ENCODE data around the gene PHIP. TPM values are rescaled to one million over a fixed set of nuclear protein-coding genes. Genes with fewer than 3 reads are reported as not detected.

Gene PHIP
- total RNA-seq, 1 donor from 2014 or later = 129 TPM

DNA sequence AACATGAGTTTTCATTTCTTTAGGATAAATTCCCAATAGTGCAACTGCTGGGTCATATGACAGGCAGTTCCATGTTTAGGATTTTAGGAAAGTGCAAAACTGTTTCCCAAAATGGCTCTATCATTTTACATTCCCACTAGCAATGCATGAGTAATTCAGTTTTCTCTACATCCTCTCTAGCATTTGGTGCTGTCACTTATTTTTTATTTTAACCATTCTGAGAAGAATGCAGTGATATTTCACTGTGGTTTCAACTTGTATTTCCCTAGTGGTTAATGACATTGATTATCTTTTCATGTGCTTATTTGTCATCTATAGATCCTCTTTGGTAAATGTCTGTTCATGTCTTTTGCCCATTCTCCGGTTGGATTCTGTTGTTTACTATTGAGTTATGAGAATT is 82.7 kb downstream of the PHIP start:
- Mint-ChIP-seq H3K27ac (no peak overlapping the region), H3K9me3 (peaks cover 19% of the 10 kb centered on the region), H3K4me1 (no peaks in the 10 kb centered on the region), H3K27me3 (ENCODE audit: insufficient read depth, low read depth) (peaks cover 3% of the 10 kb centered on the region), H3K4me3 (no peak overlapping the region), H3K36me3 (peaks cover 80% of the 10 kb centered on the region)
- Histone ChIP-seq H3K4me2 (no peak overlapping the region), H3K79me2 (ENCODE audit: low read depth) (peaks cover 29% of the 10 kb centered on the region), H4K20me1 (ENCODE audit: low read depth) (no peaks in the 10 kb centered on the region), H3F3A (ENCODE audit: low read depth) (peaks cover 6% of the 10 kb centered on the region), H3K27me3 (no peaks in the 10 kb centered on the region), H3K4me1 (no peaks in the 10 kb centered on the region), H3K4me3 (no peak overlapping the region), H3K9ac (no peak overlapping the region), H3K9me3 (ENCODE audit: low read depth) (no peaks in the 10 kb centered on the region), H3K27ac (no peak overlapping the region), H3K36me3 (peaks cover 86% of the 10 kb centered on the region), H2AFZ (replicated peaks) (no peak overlapping the region)
- DNase-seq (ENCODE audit: low spot score) = no peak
- TF ChIP-seq, protein P1, sequence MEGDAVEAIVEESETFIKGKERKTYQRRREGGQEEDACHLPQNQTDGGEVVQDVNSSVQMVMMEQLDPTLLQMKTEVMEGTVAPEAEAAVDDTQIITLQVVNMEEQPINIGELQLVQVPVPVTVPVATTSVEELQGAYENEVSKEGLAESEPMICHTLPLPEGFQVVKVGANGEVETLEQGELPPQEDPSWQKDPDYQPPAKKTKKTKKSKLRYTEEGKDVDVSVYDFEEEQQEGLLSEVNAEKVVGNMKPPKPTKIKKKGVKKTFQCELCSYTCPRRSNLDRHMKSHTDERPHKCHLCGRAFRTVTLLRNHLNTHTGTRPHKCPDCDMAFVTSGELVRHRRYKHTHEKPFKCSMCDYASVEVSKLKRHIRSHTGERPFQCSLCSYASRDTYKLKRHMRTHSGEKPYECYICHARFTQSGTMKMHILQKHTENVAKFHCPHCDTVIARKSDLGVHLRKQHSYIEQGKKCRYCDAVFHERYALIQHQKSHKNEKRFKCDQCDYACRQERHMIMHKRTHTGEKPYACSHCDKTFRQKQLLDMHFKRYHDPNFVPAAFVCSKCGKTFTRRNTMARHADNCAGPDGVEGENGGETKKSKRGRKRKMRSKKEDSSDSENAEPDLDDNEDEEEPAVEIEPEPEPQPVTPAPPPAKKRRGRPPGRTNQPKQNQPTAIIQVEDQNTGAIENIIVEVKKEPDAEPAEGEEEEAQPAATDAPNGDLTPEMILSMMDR (IDR thresholded peaks at IDR 0.05) = no peak
- no peak for TF ChIP-seq EZH2phosphoT487 (IDR thresholded peaks at IDR 0.05)
- no peak for TF ChIP-seq EZH2 (IDR thresholded peaks at IDR 0.05)

DNA sequence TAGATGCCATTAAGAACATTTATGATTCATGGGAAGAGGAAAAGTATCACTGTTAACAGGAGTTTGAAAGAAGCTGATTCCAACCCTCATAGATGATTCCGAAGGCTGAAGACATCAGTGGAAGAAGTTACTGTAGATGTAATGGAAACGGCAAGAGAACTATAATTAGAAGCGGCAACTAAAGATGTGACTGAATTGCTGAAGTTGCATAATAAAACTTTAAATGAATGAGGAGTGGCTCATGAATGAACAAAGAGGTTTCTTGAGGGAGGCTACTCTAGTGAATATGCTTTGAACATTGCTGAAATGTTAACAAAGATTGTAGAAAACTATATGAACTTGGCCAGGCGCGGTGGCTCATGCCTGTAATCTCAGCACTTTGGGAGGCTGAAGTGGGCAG is 84.1 kb downstream of the PHIP start:
- H3K9me3 ChIP-seq (ENCODE audit: low read depth) = no peaks in the 10 kb centered on the region
- no peak overlapping the region for H3K27ac ChIP-seq
- DNase-seq (ENCODE audit: low spot score) = no peak
- Mint-ChIP-seq H3K27me3 (ENCODE audit: insufficient read depth, low read depth) (peaks cover 3% of the 10 kb centered on the region), H3K27ac (no peak overlapping the region), H3K36me3 (peaks cover 85% of the 10 kb centered on the region), H3K4me1 (no peaks in the 10 kb centered on the region), H3K4me3 (no peak overlapping the region), H3K9me3 (peaks cover 19% of the 10 kb centered on the region)
- TF ChIP-seq EZH2phosphoT487 (IDR thresholded peaks at IDR 0.05) (no peak), EZH2 (IDR thresholded peaks at IDR 0.05) (no peak)
- TF ChIP-seq, protein P1 (IDR thresholded peaks at IDR 0.05) = no peak
- H3K79me2 ChIP-seq (ENCODE audit: low read depth) = peaks cover 25% of the 10 kb centered on the region
- no peaks in the 10 kb centered on the region for H3K27me3 ChIP-seq
- no peaks in the 10 kb centered on the region for H4K20me1 ChIP-seq (ENCODE audit: low read depth)
- peaks cover 10% of the 10 kb centered on the region for H3F3A ChIP-seq (ENCODE audit: low read depth)
- no peak overlapping the region for H3K9ac ChIP-seq
- H2AFZ ChIP-seq (replicated peaks) = no peak overlapping the region
- peaks cover 88% of the 10 kb centered on the region for H3K36me3 ChIP-seq
- no peaks in the 10 kb centered on the region for H3K4me1 ChIP-seq
- no peak overlapping the region for H3K4me2 ChIP-seq
- no peak overlapping the region for H3K4me3 ChIP-seq

DNA sequence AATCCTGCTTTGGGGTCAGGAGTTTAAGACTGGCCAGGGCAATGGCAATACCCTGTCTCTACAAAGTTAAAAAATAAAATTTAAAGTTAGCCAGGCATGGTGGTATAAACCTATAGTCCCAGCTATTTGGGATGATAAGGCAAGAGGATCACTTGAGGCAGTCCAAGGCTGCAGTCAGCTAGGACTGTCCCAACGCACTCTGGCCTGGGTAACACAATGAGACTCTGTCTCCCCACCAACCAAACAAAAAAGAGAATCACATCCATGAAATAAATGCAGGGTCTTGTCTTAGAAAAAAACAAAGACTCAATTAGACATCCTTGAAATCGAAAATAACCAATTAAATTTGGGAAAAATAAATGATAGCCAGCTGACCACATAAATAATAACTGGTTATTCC is 88.9 kb downstream of the PHIP start:
- H3K36me3 ChIP-seq = peaks cover 90% of the 10 kb centered on the region

More for the DNA sequence above, 88.9 kb downstream of the PHIP start:
- TF ChIP-seq EZH2 (IDR thresholded peaks at IDR 0.05) = no peak
- no peak for TF ChIP-seq EZH2phosphoT487 (IDR thresholded peaks at IDR 0.05)
- TF ChIP-seq, protein P1 (IDR thresholded peaks at IDR 0.05) = no peak
- peaks cover 11% of the 10 kb centered on the region for H3K9me3 Mint-ChIP-seq
- Histone ChIP-seq H3K79me2 (ENCODE audit: low read depth) (peaks cover 22% of the 10 kb centered on the region), H3K27me3 (no peaks in the 10 kb centered on the region), H3K9ac (no peak overlapping the region), H4K20me1 (ENCODE audit: low read depth) (no peaks in the 10 kb centered on the region), H3K9me3 (ENCODE audit: low read depth) (no peaks in the 10 kb centered on the region), H3F3A (ENCODE audit: low read depth) (peaks cover 10% of the 10 kb centered on the region), H3K27ac (no peak overlapping the region), H3K4me1 (no peaks in the 10 kb centered on the region), H3K4me2 (no peak overlapping the region), H2AFZ (replicated peaks) (no peak overlapping the region), H3K4me3 (no peak overlapping the region)
- no peak for DNase-seq (ENCODE audit: low spot score)
- H3K27ac Mint-ChIP-seq = no peak overlapping the region
- H3K36me3 Mint-ChIP-seq = peaks cover 54% of the 10 kb centered on the region
- no peaks in the 10 kb centered on the region for H3K27me3 Mint-ChIP-seq (ENCODE audit: insufficient read depth, low read depth)
- no peak overlapping the region for H3K4me3 Mint-ChIP-seq
- no peaks in the 10 kb centered on the region for H3K4me1 Mint-ChIP-seq
